Mononuclear cell (primary cell): ENCODE measurements around the gene SIPA1L3. TPM values are rescaled to one million over a fixed set of nuclear protein-coding genes. Genes with fewer than 3 reads are reported as not detected.

Experiments used
- H3K27me3 ChIP-seq: 2 replicates; pipeline ENCODE4 v1.6.0; 2011; ENCODE audit warnings: low read length, control low read depth; ENCODE audit not compliant: insufficient read depth
- H3K4me1 ChIP-seq: 2 replicates; pipeline ENCODE4 v1.5.1; 2011; ENCODE audit warnings: mild to moderate bottlenecking, low read length, control low read depth; ENCODE audit not compliant: insufficient read depth
- H3K4me3 ChIP-seq: 2 replicates; pipeline ENCODE4 v1.5.1; 2011; ENCODE audit warnings: mild to moderate bottlenecking, low read length, moderate library complexity
- H3K9me3 ChIP-seq: 2 replicates; pipeline ENCODE4 v1.5.1; 2011; ENCODE audit warnings: low read depth, mild to moderate bottlenecking, control low read depth, low read length
- total RNA-seq: library from RNA; depleted of rRNA; stranded (reverse); fragments of >200 nt; gene quantifications from one replicate; pipeline ENCODE4 v1.2.3, GENCODE V29; 2012

Gene SIPA1L3
- total RNA-seq, 1 donor = 12.8 TPM

GRCh38 chr19:38135150-38135998, 228.4 kb downstream of the SIPA1L3 start:
- no peaks in the 10 kb centered on the region for H3K4me1 ChIP-seq
- H3K4me3 ChIP-seq = no peak overlapping the region
- H3K9me3 ChIP-seq = no peaks in the 10 kb centered on the region
- H3K27me3 ChIP-seq = no peaks in the 10 kb centered on the region

GRCh38 chr19:38139122-38139521, 232.1 kb downstream of the SIPA1L3 start:
- no peaks in the 10 kb centered on the region for H3K9me3 ChIP-seq
- no peaks in the 10 kb centered on the region for H3K4me1 ChIP-seq
- no peak overlapping the region for H3K4me3 ChIP-seq
- no peaks in the 10 kb centered on the region for H3K27me3 ChIP-seq

GRCh38 chr19:38141108-38141507, 234.1 kb downstream of the SIPA1L3 start:
- Histone ChIP-seq H3K4me3 (no peak overlapping the region), H3K27me3 (no peaks in the 10 kb centered on the region), H3K9me3 (no peaks in the 10 kb centered on the region), H3K4me1 (no peaks in the 10 kb centered on the region)

GRCh38 chr19:38142176-38143035, 235.4 kb downstream of the SIPA1L3 start:
- Histone ChIP-seq H3K9me3 (no peaks in the 10 kb centered on the region), H3K4me3 (no peak overlapping the region), H3K27me3 (no peaks in the 10 kb centered on the region), H3K4me1 (no peaks in the 10 kb centered on the region)

GRCh38 chr19:38143847-38144246, 236.8 kb downstream of the SIPA1L3 start:
- no peaks in the 10 kb centered on the region for H3K9me3 ChIP-seq
- no peaks in the 10 kb centered on the region for H3K4me1 ChIP-seq
- H3K27me3 ChIP-seq = no peaks in the 10 kb centered on the region
- H3K4me3 ChIP-seq = no peak overlapping the region

GRCh38 chr19:38144667-38145066, 237.7 kb downstream of the SIPA1L3 start:
- H3K27me3 ChIP-seq = no peaks in the 10 kb centered on the region

GRCh38 chr19:38145623-38146022, 238.6 kb downstream of the SIPA1L3 start:
- no peaks in the 10 kb centered on the region for H3K27me3 ChIP-seq
- H3K4me3 ChIP-seq = no peak overlapping the region
- no peaks in the 10 kb centered on the region for H3K9me3 ChIP-seq
- H3K4me1 ChIP-seq = no peaks in the 10 kb centered on the region

More at GRCh38 chr19:38144667-38145066, 237.7 kb downstream of the SIPA1L3 start:
- Histone ChIP-seq H3K4me3 (no peak overlapping the region), H3K9me3 (no peaks in the 10 kb centered on the region), H3K4me1 (no peaks in the 10 kb centered on the region)

- H3K4me1 ChIP-seq = no peaks in the 10 kb centered on the region
- no peaks in the 10 kb centered on the region for H3K9me3 ChIP-seq
- no peak overlapping the region for H3K4me3 ChIP-seq
- no peaks in the 10 kb centered on the region for H3K27me3 ChIP-seq
Measured at GRCh38 chr19:38148337-38148736, 241.3 kb downstream of the SIPA1L3 start.

- H3K9me3 ChIP-seq = no peaks in the 10 kb centered on the region
Measured at GRCh38 chr19:38149661-38150061, 242.7 kb downstream of the SIPA1L3 start.

GRCh38 chr19:38151242-38151641, 244.2 kb downstream of the SIPA1L3 start:
- H3K4me3 ChIP-seq = no peak overlapping the region
- no peaks in the 10 kb centered on the region for H3K9me3 ChIP-seq
- H3K27me3 ChIP-seq = no peaks in the 10 kb centered on the region
- no peaks in the 10 kb centered on the region for H3K4me1 ChIP-seq

More at GRCh38 chr19:38149661-38150061, 242.7 kb downstream of the SIPA1L3 start:
- no peaks in the 10 kb centered on the region for H3K4me1 ChIP-seq
- H3K4me3 ChIP-seq = no peak overlapping the region
- no peaks in the 10 kb centered on the region for H3K27me3 ChIP-seq

- Histone ChIP-seq H3K9me3 (no peaks in the 10 kb centered on the region), H3K27me3 (no peaks in the 10 kb centered on the region), H3K4me1 (no peaks in the 10 kb centered on the region), H3K4me3 (no peak overlapping the region)
Measured at GRCh38 chr19:38152461-38153379, 245.7 kb downstream of the SIPA1L3 start.

GRCh38 chr19:38155453-38155852, 248.4 kb downstream of the SIPA1L3 start:
- no peaks in the 10 kb centered on the region for H3K27me3 ChIP-seq
- no peak overlapping the region for H3K4me3 ChIP-seq
- no peaks in the 10 kb centered on the region for H3K4me1 ChIP-seq
- H3K9me3 ChIP-seq = no peaks in the 10 kb centered on the region

- no peak overlapping the region for H3K4me3 ChIP-seq
- H3K27me3 ChIP-seq = no peaks in the 10 kb centered on the region
- no peaks in the 10 kb centered on the region for H3K9me3 ChIP-seq
- no peaks in the 10 kb centered on the region for H3K4me1 ChIP-seq
Measured at GRCh38 chr19:38158730-38159129, 251.7 kb downstream of the SIPA1L3 start.

GRCh38 chr19:38162094-38162493, 255.1 kb downstream of the SIPA1L3 start:
- Histone ChIP-seq H3K27me3 (no peaks in the 10 kb centered on the region), H3K4me1 (no peaks in the 10 kb centered on the region), H3K4me3 (no peak overlapping the region), H3K9me3 (no peaks in the 10 kb centered on the region)
